Left lung (tissue), 10 donors: Measurements from ENCODE around the gene SRSF2. TPM values are rescaled to one million over a fixed set of nuclear protein-coding genes. Genes with fewer than 3 reads are reported as not detected.

ENCODE experiments used
- ATAC-seq: fragments of 200-7000 bp; cut with Tn5 transposase; one replicate; pipeline ENCODE4 v1.9.1; 2020; ENCODE audit warnings: moderate library complexity
- DNase-seq, 4 donors: peaks; one replicate each; pipeline ENCODE4 v3.0.0-alpha.2; 2013 to 2020
- H3K27ac ChIP-seq, 2 donors: fragments of 200-600 bp; sonication (generic) in 1 of 2; one replicate each; pipeline versions ENCODE4 v1.5.0 to v1.8.0; 2020 to 2021
- H3K27me3 ChIP-seq, 2 donors: fragments of 200-600 bp; sonication (generic) in 1 of 2; one replicate each; pipeline versions ENCODE4 v1.5.0 to v1.8.0; 2020 to 2021
- H3K36me3 ChIP-seq, 2 donors: fragments of 200-600 bp; sonication (generic) in 1 of 2; one replicate each; pipeline versions ENCODE4 v1.5.0 to v1.8.0; 2020 to 2021
- H3K4me1 ChIP-seq, 2 donors: fragments of 200-600 bp; one replicate each; pipeline ENCODE4 v1.8.0; 2021
- H3K4me3 ChIP-seq, 2 donors: fragments of 200-600 bp; sonication (generic) in 1 of 2; one replicate each; pipeline versions ENCODE4 v1.5.0 to v1.8.0; 2020 to 2021; ENCODE audit warnings: mild to moderate bottlenecking in 1 of 2
- H3K9me3 ChIP-seq, 2 donors: fragments of 200-600 bp; sonication (generic) in 1 of 2; one replicate each; pipeline versions ENCODE4 v1.5.0 to v1.8.0; 2020 to 2021
- intact Hi-C, 2 donors: fragments of 100-400 bp; cut with DNase I; formaldehyde crosslinking; loops; one replicate each; pipeline versions ENCODE4 v1.11.2 to v1.14.2; 2022
- polyA plus RNA-seq, 6 donors: library from polyadenylated mRNA; unstranded; fragments of 120-200 nt; gene quantifications; one replicate each; pipeline ENCODE4 v1.2.1, GENCODE V29; 2013; ENCODE audit not compliant: insufficient read length in 6 of 6
- total RNA-seq, 2 donors: library from RNA; stranded (reverse); fragmentation: NEBNext Ultra II Directional; extraction: Animal tissue kit (Norgen Biotek cat#: 25700); gene quantifications; one replicate each; pipeline ENCODE4 v1.2.1, GENCODE V29; 2021
- TF ChIP-seq, protein P1 (sequence below), 2 donors: fragments of 200-600 bp; sonication (generic) in 1 of 2; IDR thresholded peaks; one replicate each; pipeline versions ENCODE4 v1.5.0 to v1.8.0; 2021; ENCODE audit warnings: antibody characterized with exemption in 2 of 2
- donor health status: DM: no; HTN: yes; CAD: no.
- donor health status: DM: no; HTN: no; CAD: no.

SRSF2 gene
- total and polyA plus RNA-seq, 8 donors, result 114 to 393 (median 356) TPM

DNA sequence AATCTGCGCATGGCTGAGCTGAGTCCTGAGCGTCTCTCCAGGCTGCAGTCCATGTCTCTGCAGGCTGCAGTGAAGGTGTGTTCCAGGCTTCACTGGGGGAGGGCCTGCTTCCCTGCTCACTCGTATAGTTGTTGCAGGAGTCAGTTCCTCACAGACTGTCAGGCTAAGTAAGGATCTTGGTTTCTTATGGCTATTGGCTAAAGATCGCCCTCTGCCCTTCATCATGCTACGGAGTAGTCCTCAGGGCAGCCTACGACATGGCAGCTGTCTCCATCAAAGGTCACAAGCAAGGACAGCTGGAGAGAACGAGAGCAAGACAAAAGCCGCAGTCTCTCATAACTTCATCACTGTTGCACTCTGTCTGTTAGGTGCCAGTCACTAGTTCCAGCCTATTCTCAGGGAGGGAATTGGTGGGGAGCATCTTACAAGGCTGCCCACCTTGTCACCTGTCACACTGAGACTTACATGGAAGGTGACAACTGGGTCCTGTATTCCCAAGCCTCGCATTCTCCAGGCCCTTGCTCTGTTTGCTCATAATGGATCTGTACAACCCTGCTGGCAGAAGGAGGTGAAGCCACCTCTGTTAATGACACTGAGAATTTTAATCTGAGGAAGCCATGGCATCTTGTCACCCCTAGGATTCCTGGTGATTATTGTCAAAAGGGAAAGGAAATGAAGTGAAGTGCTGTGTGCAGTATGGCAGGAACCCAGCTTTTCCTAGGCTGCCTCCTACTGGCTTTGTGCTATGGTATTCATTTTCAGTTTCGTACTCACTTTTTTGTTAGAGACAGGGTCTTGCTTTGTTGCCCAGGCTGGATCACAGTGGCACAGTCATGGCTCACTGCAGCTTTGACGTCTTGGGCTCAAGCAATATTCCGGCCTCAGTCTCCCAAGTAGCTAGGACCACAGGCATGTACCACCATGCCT, 44.2 kb upstream of the SRSF2 start:
- H3K27ac ChIP-seq, result no peak overlapping the region
- intact Hi-C loops, result no loop called here
- TF ChIP-seq, protein P1, sequence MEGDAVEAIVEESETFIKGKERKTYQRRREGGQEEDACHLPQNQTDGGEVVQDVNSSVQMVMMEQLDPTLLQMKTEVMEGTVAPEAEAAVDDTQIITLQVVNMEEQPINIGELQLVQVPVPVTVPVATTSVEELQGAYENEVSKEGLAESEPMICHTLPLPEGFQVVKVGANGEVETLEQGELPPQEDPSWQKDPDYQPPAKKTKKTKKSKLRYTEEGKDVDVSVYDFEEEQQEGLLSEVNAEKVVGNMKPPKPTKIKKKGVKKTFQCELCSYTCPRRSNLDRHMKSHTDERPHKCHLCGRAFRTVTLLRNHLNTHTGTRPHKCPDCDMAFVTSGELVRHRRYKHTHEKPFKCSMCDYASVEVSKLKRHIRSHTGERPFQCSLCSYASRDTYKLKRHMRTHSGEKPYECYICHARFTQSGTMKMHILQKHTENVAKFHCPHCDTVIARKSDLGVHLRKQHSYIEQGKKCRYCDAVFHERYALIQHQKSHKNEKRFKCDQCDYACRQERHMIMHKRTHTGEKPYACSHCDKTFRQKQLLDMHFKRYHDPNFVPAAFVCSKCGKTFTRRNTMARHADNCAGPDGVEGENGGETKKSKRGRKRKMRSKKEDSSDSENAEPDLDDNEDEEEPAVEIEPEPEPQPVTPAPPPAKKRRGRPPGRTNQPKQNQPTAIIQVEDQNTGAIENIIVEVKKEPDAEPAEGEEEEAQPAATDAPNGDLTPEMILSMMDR (IDR thresholded peaks at IDR 0.05), result no peak
- H3K4me3 ChIP-seq, result no peak overlapping the region
- H3K36me3 ChIP-seq, result peaks cover 0 to 80% of the 10 kb centered on the region in 2 donors
- H3K4me1 ChIP-seq, result no peaks in the 10 kb centered on the region
- H3K27me3 ChIP-seq, result no peaks in the 10 kb centered on the region
- ATAC-seq, result no peak
- no peak for DNase-seq
- no peaks in the 10 kb centered on the region for H3K9me3 ChIP-seq

DNA sequence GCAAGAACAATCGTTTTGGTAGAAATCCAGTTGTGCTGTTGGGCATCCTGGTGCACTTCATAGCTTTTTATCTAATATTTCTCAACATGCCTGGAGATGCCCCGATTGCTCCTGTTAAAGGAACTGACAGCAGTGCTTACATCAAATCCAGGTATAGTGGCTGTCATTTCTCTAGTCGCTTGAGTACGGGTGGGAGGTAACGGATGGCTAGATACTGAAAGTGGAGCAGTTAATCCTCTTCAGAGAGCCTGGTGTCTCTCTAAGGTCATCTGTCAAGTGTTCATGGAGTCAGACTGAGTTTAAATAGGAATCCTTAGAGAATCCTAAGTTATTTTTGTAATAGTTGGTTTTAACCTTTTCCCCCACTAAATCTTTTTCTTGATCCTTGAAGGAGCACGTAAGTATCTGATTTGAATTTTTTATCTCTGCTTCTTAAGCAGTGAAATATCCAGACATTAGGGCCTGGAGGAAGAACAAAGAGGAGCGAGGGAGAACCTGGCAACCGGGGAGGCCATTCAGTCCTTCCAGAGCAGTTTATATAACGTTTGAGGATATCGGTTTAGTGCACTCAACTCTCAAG, 38.0 kb upstream of the SRSF2 start:
- Histone ChIP-seq H3K9me3 (no peaks in the 10 kb centered on the region), H3K4me1 (peaks cover 0 to 14% of the 10 kb centered on the region in 2 donors), H3K4me3 (no peak overlapping the region), H3K27ac (no peak overlapping the region), H3K36me3 (peaks cover 0 to 87% of the 10 kb centered on the region in 2 donors), H3K27me3 (no peaks in the 10 kb centered on the region)
- DNase-seq (no peak), ATAC-seq (no peak)
- TF ChIP-seq, protein P1 (IDR thresholded peaks at IDR 0.05), result no peak
- intact Hi-C loops, result no loop called here

DNA sequence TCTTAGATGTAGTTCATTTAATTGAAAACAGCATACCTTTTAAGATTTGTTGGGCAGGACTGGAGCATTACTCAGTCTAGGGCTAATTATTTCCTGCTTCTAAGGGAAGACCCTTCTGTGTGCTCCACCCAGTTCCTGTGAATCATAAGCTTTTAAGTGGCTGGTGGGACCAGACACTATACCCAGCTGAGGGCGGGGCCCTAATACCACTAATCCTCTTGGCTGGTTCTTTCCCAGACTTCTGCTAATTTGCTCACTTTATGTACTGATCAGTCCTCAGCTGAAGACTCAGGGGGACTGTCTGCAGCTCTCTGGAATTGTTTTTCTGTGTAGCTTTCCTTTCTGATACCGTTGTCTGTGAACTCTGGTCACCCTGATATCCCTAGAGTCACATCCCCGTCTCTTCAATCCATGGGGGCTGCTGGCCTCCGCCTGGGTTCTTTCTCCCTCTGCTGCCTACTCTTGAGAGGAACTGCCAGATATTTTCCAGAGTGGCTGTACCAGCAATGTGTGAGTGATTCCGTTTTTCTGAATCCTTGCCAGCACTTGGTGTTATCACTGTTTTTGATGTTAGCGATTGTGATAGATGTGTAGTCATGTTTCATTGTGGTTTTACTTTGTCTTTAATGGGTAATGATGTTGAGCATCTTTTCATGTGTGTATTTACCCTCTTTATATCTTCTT, 35.9 kb upstream of the SRSF2 start:
- Histone ChIP-seq H3K4me1 (peaks cover 0 to 14% of the 10 kb centered on the region in 2 donors), H3K27ac (peak overlapping the region; percentile 57 to 69)
- ATAC-seq, result peak; percentile 85

DNA sequence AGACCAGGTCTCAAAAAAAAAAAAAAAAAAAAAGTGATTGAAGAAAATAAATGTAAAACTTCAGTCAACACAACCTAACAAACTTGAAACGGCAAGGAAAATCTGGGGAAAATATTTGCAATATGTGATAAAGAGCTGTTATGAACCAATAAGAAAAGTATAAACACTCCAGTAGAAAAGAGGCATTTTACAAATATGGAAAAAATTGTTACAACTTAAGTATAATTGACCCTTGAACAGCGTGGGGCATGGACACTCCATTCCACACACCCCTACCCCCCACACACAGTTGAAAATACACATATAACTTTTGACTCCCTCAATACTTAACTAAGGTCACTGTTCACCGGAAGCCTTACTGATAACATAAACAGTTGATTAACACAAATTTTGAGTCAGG, 21.4 kb upstream of the SRSF2 start:
- H3K27me3 ChIP-seq, result no peaks in the 10 kb centered on the region
- ATAC-seq, result no peak
- intact Hi-C loops, result no loop called here

More for the DNA sequence above, 35.9 kb upstream of the SRSF2 start:
- Histone ChIP-seq H3K9me3 (no peaks in the 10 kb centered on the region), H3K4me3 (no peak overlapping the region), H3K27me3 (no peaks in the 10 kb centered on the region), H3K36me3 (peaks cover 0 to 87% of the 10 kb centered on the region in 2 donors)
- peak in 1 of 4 donors; percentile 42 for DNase-seq
- TF ChIP-seq, protein P1 (IDR thresholded peaks at IDR 0.05), result no peak
- intact Hi-C loops, result no loop called here

More for the DNA sequence above, 21.4 kb upstream of the SRSF2 start:
- no peaks in the 10 kb centered on the region for H3K4me1 ChIP-seq
- H3K27ac ChIP-seq, result no peak overlapping the region
- no peak for DNase-seq
- H3K36me3 ChIP-seq, result peaks cover 0 to 69% of the 10 kb centered on the region in 2 donors
- no peaks in the 10 kb centered on the region for H3K9me3 ChIP-seq
- H3K4me3 ChIP-seq, result no peak overlapping the region
- TF ChIP-seq, protein P1 (IDR thresholded peaks at IDR 0.05), result no peak
